Right ventricle myocardium inferior (tissue), 1 donor: ENCODE results near the gene RAB31. TPM values are rescaled to one million over a fixed set of nuclear protein-coding genes. Genes with fewer than 3 reads are reported as not detected.
A peak's percentile ranks its signal among the peaks of the same experiment; 100 is the strongest.

ENCODE experiments used
- ATAC-seq: fragments of 200-7000 bp; cut with Tn5 transposase; one replicate; pipeline ENCODE4 v1.9.1; 2020; ENCODE audit warnings: mild to moderate bottlenecking, moderate library complexity
- DNase-seq: peaks from one replicate; pipeline ENCODE4 v3.0.0; 2021; ENCODE audit errors: missing footprints
- intact Hi-C: fragments of 100-400 bp; cut with DNase I; formaldehyde crosslinking; loops from one replicate; pipeline ENCODE4 v1.11.0; 2022
- total RNA-seq: library from RNA; stranded (reverse); fragmentation: NEBNext Ultra II Directional; extraction: Animal tissue kit (Norgen Biotek cat#: 25700); gene quantifications from one replicate; pipeline ENCODE4 v1.2.1, GENCODE V29; 2021
- donor health status: DM: no; HTN: yes; CAD: no; lungs with severe emphysema.

The RAB31 gene
- total RNA-seq, 1 donor from 2014 or later, result 11.7 TPM

GRCh38 chr18:9688036-9688741 is 19.9 kb upstream of the RAB31 start:
- intact Hi-C loops, result no loop called here
- ATAC-seq, result no peak
- DNase-seq, result no peak

- intact Hi-C loops, result no loop called here
- ATAC-seq (no peak), DNase-seq (no peak)
Observed at GRCh38 chr18:9689253-9689652, 18.8 kb upstream of the RAB31 start.

DNA sequence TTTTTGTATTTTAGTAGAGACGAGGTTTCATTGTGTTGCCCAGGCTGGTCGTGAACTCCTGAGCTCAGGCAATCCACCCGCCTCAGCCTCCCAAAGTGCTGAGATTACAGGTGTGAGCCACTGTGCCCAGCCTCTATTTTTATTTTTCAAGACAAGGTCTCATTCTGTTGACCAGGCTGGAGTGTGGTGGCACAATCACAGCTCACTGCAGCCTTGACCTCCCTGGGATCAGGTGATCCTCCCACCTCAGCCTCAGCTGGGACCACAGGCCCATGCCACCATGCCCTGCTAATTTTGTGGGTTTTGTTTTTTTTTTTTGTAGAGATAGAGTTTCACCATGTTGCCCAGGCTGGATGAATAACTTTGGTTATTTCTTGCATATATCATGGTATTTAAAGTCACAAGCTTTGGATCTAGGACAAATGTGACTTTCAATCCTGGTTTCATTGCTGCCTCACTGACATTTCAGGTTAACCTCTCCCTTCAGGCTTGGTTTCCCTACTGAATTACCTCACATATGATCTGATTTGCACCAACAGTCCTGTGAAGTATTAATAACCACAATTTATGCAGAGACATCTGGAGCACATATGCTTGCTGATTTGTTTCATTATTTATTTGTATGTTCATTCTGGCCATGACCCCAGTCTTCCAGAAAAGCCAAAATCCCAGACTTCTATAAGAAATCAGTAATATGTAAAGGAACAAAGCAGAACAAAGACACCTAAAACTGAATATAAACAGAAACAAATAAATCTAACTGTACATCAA is 17.5 kb upstream of the RAB31 start:
- ATAC-seq (no peak), DNase-seq (no peak)
- intact Hi-C loops, result no loop called here

- DNase-seq, result no peak
- intact Hi-C loops, result no loop called here
- ATAC-seq, result no peak
Observed at GRCh38 chr18:9691235-9691634, 16.9 kb upstream of the RAB31 start.

DNA sequence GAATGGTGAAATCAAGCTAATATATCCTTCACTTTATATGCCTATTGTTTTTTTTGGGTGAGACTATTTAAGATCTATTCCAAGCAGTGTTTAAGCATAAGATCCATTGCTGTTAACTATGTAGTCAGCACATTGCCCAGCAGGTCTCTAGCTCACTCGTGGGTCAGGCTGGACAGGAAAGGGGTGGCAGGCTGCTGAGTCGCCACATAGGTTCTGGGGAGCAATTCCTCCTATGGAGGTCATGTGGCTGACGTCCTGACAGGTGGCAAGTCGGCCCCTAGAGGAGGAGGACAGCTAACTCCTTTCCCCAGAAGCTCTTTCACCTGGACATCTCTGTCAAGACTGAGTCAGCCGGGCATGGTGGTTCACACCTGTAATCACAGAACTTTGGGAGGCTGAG is 13.9 kb upstream of the RAB31 start:
- intact Hi-C loops, result no loop called here
- ATAC-seq (no peak), DNase-seq (no peak)

- ATAC-seq (no peak), DNase-seq (no peak)
- intact Hi-C loops, result no loop called here
Observed at GRCh38 chr18:9694952-9695495, 13.1 kb upstream of the RAB31 start.

GRCh38 chr18:9695605-9696004 is 12.5 kb upstream of the RAB31 start:
- no peak for DNase-seq
- ATAC-seq, result no peak
- intact Hi-C loops, result no loop called here

DNA sequence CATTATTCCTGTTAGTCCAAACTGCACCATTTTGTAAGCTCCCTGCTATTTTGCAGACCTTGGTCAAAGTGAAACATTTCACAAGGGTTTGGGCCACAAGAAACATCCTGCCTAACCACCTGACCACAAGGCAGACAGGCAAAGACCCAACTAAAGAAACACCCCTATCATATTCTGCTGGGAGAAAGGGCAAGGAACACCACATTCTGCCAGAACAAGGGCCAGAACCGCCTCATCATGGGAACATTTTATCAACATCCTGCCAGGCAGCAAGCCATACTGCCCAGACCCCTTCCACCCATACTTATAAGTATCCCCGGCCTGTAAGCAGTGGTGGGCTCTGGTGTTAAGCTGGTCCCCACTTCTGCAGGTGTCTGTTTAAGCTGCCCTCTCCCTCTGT is 12.0 kb upstream of the RAB31 start:
- no peak for DNase-seq

DNA sequence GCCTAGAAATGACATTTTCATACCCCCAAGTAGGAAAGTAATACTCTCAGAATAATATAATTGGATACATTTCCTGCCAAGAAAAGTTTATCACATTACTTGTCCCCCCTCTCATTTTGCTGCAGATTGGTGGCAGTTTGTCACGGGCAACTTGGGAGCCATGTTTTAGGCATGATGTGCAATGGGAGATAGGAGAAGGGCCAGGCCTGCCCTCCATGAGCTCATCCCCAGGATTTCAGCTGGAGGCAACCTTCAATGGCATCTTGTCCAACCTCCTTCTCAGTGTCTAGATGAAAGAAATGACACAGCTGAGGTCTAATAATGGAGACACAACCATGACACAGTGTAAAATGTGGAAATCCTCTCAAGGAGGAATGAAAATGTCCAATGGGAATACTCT is 11.4 kb upstream of the RAB31 start:
- intact Hi-C loops, result no loop called here
- ATAC-seq, result peak; percentile 28
- no peak for DNase-seq

More for the DNA sequence above, 12.0 kb upstream of the RAB31 start:
- intact Hi-C loops, result no loop called here
- no peak for ATAC-seq

DNA sequence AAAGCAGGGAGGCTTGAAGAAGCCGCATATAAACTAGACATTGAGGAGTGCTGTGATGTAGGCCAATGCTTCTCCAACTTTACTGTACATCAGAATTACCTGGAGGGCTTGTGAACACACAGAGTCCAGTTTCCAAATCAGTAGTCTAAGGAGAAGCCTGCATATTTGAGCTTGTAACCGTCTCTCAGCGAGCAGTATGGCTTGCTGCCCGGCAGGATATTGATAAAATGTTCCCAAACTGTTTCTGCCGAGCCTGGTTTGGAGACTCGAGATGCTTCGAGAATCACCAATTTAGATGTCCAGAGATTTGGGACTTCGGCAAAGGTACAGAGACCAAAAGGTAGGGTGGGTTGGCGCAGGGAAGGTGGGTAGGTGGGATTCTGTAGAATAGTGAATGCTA is 11.0 kb upstream of the RAB31 start:
- intact Hi-C loops, result no loop called here
- ATAC-seq, result peak; percentile 16
- DNase-seq, result no peak

GRCh38 chr18:9698497-9698896 is 9.6 kb upstream of the RAB31 start:
- intact Hi-C loops, result no loop called here
- DNase-seq (no peak), ATAC-seq (no peak)

DNA sequence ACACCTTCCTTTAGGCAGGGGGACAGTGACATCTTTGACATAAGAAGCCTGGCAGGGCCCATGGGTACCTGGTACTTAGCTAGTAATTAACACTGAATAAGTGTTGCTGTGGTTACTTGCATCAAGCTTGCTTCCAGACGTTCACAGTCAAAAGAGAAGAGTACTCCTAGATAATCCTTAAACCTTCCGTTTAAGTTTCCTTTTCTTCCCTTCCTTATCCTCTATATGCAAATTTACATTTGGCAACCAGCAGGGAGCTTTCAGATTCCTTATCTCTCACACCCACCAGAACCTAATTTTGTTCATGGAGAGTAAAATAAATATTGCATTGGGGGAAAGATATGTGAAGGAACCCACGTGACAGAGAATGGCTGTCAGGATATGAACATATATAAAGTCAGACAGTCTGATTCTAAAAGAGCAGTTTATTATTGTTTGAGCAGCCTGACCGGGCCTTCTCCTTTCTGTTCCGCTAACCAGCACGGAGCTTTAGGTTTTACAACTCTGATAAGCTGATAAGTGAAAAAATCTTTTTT is 7.8 kb upstream of the RAB31 start:
- intact Hi-C loops, result loop anchor here (10.0 kb wide), 2 partner anchors 64 to 244 kb away; no protein-coding TSS in a partner anchor
- DNase-seq (no peak), ATAC-seq (no peak)

GRCh38 chr18:9701609-9702349 is 6.3 kb upstream of the RAB31 start:
- ATAC-seq, result no peak
- intact Hi-C loops, result loop anchor here (10.0 kb wide), 2 partner anchors 63 to 243 kb away; no protein-coding TSS in a partner anchor
- no peak for DNase-seq

GRCh38 chr18:9704233-9705118 is 3.6 kb upstream of the RAB31 start:
- intact Hi-C loops, result loop anchor here (10.0 kb wide), 2 partner anchors 60 to 240 kb away; no protein-coding TSS in a partner anchor
- ATAC-seq (no peak), DNase-seq (no peak)

- intact Hi-C loops, result loop anchor here (10.0 kb wide), 2 partner anchors 59 to 239 kb away; no protein-coding TSS in a partner anchor
- DNase-seq (no peak), ATAC-seq (no peak)
Observed at GRCh38 chr18:9705183-9705829, 2.8 kb upstream of the RAB31 start.

DNA sequence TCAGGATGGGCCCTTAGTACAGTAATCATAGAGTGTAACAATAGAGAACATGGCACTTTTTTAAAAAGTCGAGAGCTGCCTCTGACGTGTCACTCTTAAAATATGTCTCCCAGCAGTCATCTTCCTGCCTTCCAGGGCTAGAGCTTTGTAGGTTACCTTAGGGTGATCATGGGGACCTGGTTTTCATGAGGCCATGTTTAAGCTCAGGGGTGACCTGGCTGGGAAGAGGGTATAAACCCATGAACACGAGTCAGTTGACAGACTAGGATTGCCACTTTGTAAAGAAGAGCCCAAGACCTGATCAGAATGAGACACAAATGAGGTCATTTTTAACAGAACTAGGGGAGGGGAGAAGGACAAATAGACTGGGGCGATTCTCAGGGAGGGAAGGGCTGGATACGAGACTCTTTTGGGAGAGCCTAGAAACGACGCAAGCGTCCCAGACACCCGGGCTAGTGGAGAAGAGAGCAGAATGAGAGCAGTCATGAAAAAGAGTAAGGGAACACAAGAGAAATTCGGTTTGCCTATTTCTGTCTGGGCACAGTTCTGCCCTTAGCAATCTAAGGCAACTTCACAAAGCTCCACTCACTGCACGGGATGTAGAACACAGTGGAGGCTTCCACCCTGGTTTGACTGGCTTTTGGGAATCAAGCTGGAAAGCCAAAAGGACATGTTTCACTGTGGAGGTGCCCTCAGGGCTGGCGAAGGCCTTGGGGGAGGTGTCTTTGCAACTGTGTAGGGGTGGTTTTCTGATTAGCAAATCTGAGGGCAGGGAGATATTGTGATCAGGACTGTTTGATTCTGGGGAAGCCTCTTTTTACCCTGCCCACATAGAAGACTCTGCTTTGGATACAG is 1.8 kb upstream of the RAB31 start:
- no peak for DNase-seq
- intact Hi-C loops, result loop anchor here (10.0 kb wide), 2 partner anchors 58 to 238 kb away; no protein-coding TSS in a partner anchor
- no peak for ATAC-seq
